Esophagus muscularis mucosa (tissue), 3 donors: ENCODE results near the gene SLC4A9.

Experiments
- POLR2A ChIP-seq: fragments of 450-650 bp; IDR thresholded peaks from one replicate; pipeline ENCODE4 v1.6.1; 2017; ENCODE audit warnings: antibody characterized with exemption, moderate library complexity, mild to moderate bottlenecking, low read depth
- TF ChIP-seq, protein P1 (sequence below), 3 experiments: fragments of 200-600 bp in 2 of 3; fragments of 450-650 bp in 1 of 3; sonication (generic) in 2 of 3; IDR thresholded peaks; one replicate each; pipeline ENCODE4 v1.5.1; 2017 to 2019; ENCODE audit warnings: antibody characterized with exemption in 3 of 3, mild to moderate bottlenecking in 2 of 3, moderate library complexity in 1 of 3

DNA sequence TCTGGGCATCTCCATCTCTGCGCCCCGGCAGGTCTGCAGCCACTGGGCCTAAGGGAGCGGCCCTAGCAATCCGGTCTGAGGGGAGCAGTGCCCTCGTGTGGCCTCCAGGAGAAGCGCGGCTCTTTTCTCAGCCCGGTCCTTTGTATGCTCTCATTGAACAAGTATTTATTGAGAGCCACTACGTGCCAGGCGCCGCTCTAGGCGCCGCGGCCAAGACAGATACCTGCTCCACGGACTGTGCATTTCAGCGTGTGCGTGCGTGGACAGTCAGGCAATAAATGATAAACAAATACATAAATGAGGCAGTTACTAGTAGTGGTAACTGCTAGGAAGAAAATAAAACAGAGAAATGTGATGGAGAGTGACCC is 2.3 kb upstream of the SLC4A9 start:
- TF ChIP-seq POLR2A, result no peak
- TF ChIP-seq, protein P1, sequence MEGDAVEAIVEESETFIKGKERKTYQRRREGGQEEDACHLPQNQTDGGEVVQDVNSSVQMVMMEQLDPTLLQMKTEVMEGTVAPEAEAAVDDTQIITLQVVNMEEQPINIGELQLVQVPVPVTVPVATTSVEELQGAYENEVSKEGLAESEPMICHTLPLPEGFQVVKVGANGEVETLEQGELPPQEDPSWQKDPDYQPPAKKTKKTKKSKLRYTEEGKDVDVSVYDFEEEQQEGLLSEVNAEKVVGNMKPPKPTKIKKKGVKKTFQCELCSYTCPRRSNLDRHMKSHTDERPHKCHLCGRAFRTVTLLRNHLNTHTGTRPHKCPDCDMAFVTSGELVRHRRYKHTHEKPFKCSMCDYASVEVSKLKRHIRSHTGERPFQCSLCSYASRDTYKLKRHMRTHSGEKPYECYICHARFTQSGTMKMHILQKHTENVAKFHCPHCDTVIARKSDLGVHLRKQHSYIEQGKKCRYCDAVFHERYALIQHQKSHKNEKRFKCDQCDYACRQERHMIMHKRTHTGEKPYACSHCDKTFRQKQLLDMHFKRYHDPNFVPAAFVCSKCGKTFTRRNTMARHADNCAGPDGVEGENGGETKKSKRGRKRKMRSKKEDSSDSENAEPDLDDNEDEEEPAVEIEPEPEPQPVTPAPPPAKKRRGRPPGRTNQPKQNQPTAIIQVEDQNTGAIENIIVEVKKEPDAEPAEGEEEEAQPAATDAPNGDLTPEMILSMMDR (IDR thresholded peaks at IDR 0.05), result peak; percentile 88 to 97 (median 93)
